H1 (cell line): ENCODE measurements around the gene BASP1.

ENCODE experiments used
- ATF3 ChIP-seq: IDR thresholded peaks from 2 replicates; pipeline ENCODE4 v1.6.1; 2011; ENCODE audit warnings: low read depth, mild to moderate bottlenecking, low read length; ENCODE audit not compliant: insufficient read depth
- CREB1 ChIP-seq: IDR thresholded peaks from 2 replicates; pipeline ENCODE4 v1.6.1; 2012; ENCODE audit warnings: inconsistent platforms
- CTCF ChIP-seq, 3 experiments: IDR thresholded peaks; 1 replicate in 2 of 3; 2 replicates in 1 of 3; pipeline versions ENCODE4 v1.5.1 to v1.6.1; 2011; ENCODE audit warnings: low read length in 3 of 3, mild to moderate bottlenecking in 3 of 3, inconsistent platforms in 2 of 3, low read depth in 1 of 3, moderate library complexity in 1 of 3; ENCODE audit not compliant: insufficient read depth in 1 of 3; ENCODE audit errors: control extremely low read depth in 1 of 3
- EP300 ChIP-seq, 2 experiments: IDR thresholded peaks; 1 replicate in 1 of 2; 2 replicates in 1 of 2; pipeline ENCODE4 v1.6.1; 2011 to 2012; ENCODE audit warnings: low read depth in 2 of 2, low read length in 2 of 2, mild to moderate bottlenecking in 2 of 2, borderline replicate concordance in 1 of 2, inconsistent platforms in 1 of 2, moderate library complexity in 1 of 2
- HDAC6 ChIP-seq: IDR thresholded peaks from one replicate; pipeline ENCODE4 v1.7.1; 2012; ENCODE audit warnings: low read depth, mild to moderate bottlenecking, inconsistent platforms, low read length, moderate library complexity
- SIN3A ChIP-seq, 2 experiments: IDR thresholded peaks in 1 of 2; conservative IDR thresholded peaks in 1 of 2; 2 replicates each; pipeline ENCODE4 v1.6.1; 2011 to 2012; ENCODE audit warnings: low read length in 2 of 2, improper control_type of control experiment in 1 of 2, low read depth in 1 of 2, mild to moderate bottlenecking in 1 of 2

GRCh38 chr5:17230191-17230590 lies 12.8 kb downstream of the BASP1 start:
- no peak for TF ChIP-seq EP300 (IDR thresholded peaks at IDR 0.05; ENCODE audit: borderline replicate concordance in 1 of 2, low read depth in 2 of 2, low read length in 2 of 2)
- no peak for TF ChIP-seq SIN3A (conservative IDR thresholded peaks at IDR 0.05 in 1 of 2, IDR thresholded peaks at IDR 0.05 in 1 of 2; ENCODE audit: low read depth in 1 of 2, low read length in 2 of 2)
- no peak for TF ChIP-seq ATF3
- TF ChIP-seq CTCF (IDR thresholded peaks at IDR 0.05; ENCODE audit: control extremely low read depth in 1 of 3, insufficient read depth in 1 of 3, low read depth in 1 of 3, low read length in 3 of 3), result no peak
- no peak for TF ChIP-seq HDAC6
- no peak for TF ChIP-seq CREB1
